Fibroblast of mammary gland (primary cell): ENCODE measurements around the gene LRRC75A.
A peak's percentile ranks its signal among the peaks of the same experiment; 100 is the strongest.
"Not testable (repeated sequence)": the region's sequence is repeated elsewhere in the genome, so short reads cannot be mapped to it uniquely, and the experiment has no call there.

Experiments used
- DNase-seq: peaks from one replicate; pipeline ENCODE4 v3.0.0-alpha.2; 2010; ENCODE audit warnings: low read depth
- H3K4me3 ChIP-seq: 2 replicates; pipeline ENCODE4 v1.5.1; 2011; ENCODE audit warnings: low read depth, mild to moderate bottlenecking, low read length, moderate library complexity; ENCODE audit not compliant: control insufficient read depth
- CTCF ChIP-seq: conservative IDR thresholded peaks from 2 replicates; pipeline ENCODE4 v1.5.1; 2011; ENCODE audit warnings: low read depth, low read length, inconsistent platforms; ENCODE audit not compliant: control insufficient read depth, insufficient read depth

The LRRC75A gene

GRCh38 chr17:16456742-16457316, 35.2 kb downstream of the LRRC75A start:
- no peak for DNase-seq
- no peak for TF ChIP-seq CTCF
- H3K4me3 ChIP-seq = no peak overlapping the region

- no peak for TF ChIP-seq CTCF
- no peak for DNase-seq
- no peak overlapping the region for H3K4me3 ChIP-seq
Observed at GRCh38 chr17:16455997-16456741, 35.8 kb downstream of the LRRC75A start.

- TF ChIP-seq CTCF = no peak
- no peak for DNase-seq
- no peak overlapping the region for H3K4me3 ChIP-seq
Observed at GRCh38 chr17:16453493-16453851, 38.5 kb downstream of the LRRC75A start.

GRCh38 chr17:16452268-16452667, 39.7 kb downstream of the LRRC75A start:
- DNase-seq, H3K4me3 ChIP-seq: not testable (repeated sequence)

- TF ChIP-seq CTCF = no peak
- H3K4me3 ChIP-seq = no peak overlapping the region
- DNase-seq = no peak
Observed at GRCh38 chr17:16450028-16450427, 42.0 kb downstream of the LRRC75A start.

GRCh38 chr17:16449121-16449570, 42.8 kb downstream of the LRRC75A start:
- peak; percentile 81 for DNase-seq
- TF ChIP-seq CTCF = no peak
- no peak overlapping the region for H3K4me3 ChIP-seq

- DNase-seq = no peak
- no peak for TF ChIP-seq CTCF
- H3K4me3 ChIP-seq = no peak overlapping the region
Observed at GRCh38 chr17:16448490-16448889, 43.5 kb downstream of the LRRC75A start.
